GDM1 (cell line): ENCODE data around the gene ANTXR1.
A peak's percentile ranks its signal among the peaks of the same experiment; 100 is the strongest.

Experiments used
- DNase-seq: peaks from one replicate; lab custom pipeline; 2025; lab: John Stamatoyannopoulos, UW

The ANTXR1 gene

GRCh38 chr2:69097891-69098655, 85.1 kb downstream of the ANTXR1 start:
- no peak for DNase-seq

DNA sequence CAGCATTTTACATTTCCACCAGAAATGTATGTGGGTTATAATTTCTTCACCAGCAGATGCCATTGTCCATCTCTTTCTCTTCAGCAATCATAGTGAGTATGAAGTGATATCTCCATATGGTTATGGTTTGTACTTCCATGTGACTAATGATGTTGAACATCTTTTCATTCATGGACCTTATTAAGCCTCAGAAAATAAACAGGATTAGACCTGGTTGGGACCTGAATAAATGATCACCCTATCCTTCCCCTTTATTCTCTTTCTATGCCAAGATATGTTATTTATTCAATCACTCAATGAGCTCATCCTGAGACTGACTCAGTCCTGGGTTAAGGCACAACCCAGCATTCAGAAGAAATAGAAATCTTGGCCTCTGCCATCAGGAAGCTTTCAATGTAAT, 86.6 kb downstream of the ANTXR1 start:
- no peak for DNase-seq

DNA sequence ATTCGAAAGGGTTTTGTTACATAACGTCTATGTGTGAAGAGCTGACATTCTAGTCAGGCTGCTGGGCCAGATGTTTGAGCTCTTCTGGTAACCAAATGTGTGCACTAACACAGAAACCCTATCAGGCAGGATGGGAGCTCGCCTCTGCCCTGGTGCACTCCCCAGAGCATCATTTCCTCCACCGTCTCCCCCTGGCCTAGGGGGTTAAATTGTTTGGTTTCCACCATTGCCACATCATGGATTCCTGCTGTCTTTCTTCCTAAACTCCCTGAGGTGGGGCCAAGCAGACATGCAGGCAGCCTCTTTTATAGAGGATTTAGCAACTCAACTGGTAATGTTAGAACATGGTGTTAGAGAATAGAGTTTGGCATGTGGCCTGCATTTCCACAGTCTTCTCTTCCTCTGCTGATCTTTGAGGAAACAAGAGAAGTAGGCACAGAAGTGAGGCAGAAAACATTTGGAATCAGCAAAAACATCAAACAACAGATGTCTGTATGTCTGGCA, 87.3 kb downstream of the ANTXR1 start:
- DNase-seq = no peak

DNA sequence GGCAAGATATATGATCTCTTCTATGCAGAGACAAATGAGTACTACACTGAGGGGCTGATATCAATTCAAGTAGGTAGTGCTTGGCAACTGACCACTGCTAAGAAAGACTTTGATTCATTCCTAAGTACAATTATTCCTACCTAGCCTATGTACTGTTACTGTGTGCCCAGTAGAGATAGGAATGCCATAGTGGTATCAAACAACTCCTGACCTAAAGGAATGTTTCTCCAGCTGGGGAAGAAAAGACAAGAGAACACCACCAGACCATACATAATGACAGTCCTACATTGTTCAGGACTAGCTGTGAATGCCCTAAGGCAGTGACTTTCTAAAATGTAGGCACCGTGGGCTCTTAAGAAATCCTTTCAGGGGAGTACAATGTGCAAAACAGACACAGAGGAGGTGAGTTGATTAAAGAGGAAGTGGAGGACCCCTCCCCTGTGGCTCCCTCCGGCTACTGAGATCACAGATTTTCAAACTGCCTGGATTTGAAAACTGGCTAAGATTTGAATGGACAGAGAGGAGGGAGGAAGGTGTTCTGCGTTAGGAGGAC, 89.1 kb downstream of the ANTXR1 start:
- no peak for DNase-seq

DNA sequence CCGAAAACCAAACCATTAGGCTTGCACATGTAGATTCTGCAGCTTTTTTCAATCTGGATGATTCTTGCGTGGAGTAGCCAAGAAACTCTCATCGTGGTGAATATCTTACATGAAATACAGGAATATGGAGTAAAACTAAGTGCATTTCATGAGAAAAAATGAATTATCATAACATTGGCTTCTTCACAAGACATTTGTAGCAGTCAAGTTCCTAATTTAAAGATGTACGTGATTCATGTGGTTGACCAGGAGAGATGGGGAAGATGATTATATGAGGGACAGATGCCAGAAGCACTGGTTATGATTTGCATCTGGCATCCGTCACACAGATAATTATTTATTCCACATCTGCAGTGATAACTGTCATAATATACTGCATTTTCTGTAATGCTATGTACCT, 90.4 kb downstream of the ANTXR1 start:
- DNase-seq = no peak

- DNase-seq = no peak
Measured at GRCh38 chr2:69104261-69104660, 91.3 kb downstream of the ANTXR1 start.

- no peak for DNase-seq
Measured at GRCh38 chr2:69109255-69109654, 96.3 kb downstream of the ANTXR1 start.

- no peak for DNase-seq
Measured at GRCh38 chr2:69111076-69111475, 98.1 kb downstream of the ANTXR1 start.

DNA sequence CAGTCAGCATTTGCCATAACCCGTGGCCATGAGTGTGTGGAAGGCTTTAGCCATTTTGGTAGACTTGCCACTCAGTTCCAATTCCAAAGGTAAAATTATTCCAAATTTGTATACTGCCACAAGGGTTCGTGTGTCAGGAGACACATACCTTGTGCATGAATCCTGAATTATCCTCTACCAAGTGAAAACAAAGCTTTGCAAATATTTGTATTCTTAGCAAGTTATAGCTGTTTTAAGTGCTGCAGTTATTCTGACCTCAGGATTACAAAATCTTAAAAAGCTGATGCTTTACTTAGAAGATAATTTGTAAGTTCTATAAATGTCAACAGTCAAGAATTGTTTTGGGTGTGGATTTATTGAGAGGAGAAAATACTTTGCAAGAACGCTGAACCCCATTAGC, 100.6 kb downstream of the ANTXR1 start:
- DNase-seq = no peak

DNA sequence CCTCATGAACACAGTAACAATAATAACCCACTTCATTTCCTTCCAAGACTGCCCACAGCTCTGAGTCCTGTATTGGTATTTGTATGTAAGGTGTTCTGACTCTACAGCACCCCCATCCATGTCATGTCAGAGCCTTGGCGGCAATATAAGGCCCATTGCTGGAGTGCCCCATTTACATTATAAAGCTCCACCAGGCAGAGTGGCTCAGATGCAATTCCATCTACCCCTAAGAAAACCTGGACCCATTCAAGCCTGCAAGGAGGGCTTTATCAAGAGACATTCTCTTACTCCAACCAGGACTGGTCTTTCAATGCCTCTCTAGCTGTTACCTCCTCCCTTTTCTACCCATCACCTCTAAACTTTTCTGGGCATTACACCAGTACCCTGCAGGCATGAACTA, 101.6 kb downstream of the ANTXR1 start:
- DNase-seq = no peak

DNA sequence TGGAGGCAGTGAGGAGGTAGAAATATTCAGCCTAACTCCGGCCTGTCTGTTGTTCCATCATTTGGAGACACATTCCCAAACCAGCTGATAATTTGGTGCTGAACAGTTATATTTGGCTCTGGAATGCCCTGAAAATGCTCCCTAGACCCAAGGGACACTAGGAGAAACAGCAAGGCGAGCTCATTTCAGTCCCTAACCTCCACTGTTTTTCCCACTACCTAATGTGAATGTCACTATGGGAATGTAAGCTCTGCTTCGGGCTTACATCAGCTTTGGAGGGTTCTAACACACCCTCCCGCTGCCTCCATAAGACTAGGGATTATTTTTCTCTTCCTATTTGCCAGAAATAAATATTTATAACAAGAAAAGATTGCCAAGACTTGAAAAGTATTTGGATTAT, 103.5 kb downstream of the ANTXR1 start:
- DNase-seq = no peak

DNA sequence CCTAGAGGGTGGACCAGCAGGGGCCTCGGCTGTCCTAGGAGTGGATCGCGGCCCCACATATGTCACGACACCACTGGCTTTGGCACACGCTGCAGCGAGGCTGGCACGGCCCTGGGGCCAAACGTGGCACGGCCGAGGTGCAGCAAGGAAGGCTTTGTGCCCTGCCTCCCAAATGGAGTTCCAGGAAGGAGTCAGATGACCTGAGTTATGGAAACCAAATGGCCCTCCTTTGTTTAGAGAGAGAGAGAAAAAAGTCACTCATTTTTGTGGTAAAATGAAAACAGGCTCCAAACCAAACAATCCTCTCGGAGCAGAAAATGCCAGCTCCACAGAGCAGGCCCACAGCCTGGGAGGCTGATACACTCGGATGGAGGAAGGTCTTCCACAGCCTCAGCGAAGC, 105.6 kb downstream of the ANTXR1 start:
- no peak for DNase-seq

GRCh38 chr2:69119104-69119894, 106.3 kb downstream of the ANTXR1 start:
- peak; percentile 11 for DNase-seq

DNA sequence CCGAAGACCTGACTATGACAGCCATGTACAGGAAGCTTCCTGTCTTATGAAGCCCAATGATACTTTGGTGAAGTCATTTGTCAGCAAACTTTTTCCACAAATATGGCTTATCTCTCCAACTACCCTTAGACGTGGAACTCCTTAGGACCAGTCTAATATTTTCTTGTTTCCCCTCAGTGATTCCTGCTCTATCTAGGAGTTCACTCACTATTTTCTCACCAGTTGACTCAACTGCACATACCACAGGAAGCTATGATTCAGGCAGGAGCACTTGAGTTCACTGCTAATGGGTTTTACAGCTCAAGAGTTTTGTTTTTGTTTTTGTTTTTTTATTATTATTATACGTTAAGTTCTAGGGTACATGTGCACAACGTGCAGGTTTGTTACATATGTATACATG, 109.3 kb downstream of the ANTXR1 start:
- DNase-seq = no peak

- no peak for DNase-seq
Measured at GRCh38 chr2:69123182-69123581, 110.2 kb downstream of the ANTXR1 start.

DNA sequence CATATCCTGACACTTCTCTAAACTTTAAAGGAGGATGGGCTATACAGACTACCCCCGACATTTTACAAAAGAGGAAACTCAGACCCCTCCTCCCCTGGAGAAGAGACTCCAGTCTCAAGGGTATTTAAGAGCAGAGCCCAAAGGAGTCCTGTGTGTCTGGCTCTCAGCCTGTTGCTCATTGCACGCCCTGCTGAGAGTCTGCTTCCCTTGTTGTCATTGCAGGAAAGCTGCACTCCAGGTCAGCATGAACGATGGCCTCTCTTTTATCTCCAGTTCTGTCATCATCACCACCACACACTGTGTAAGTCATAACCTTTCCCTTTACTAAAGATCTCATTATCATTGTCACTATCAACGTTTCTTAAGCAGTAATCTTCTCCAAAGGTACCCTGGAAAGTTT, 111.4 kb downstream of the ANTXR1 start:
- DNase-seq = no peak

DNA sequence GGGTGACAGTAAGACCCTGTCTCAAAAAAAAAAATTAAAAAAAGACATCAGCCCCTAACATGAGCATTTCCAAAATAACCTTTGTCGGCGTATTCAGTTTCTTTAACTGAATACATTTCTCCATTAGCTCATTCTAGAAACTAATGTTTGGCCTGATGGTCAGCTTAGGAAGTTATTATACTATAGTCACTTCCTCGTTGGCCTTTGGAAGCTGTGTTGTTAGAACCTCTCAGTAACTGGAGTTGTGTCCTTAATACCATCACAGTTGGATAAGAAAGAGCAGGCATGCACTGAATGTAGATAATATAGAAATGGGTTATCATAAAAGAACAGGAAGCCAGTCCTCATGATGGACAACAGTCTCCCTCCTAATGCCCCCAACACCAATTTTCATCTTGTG, 112.8 kb downstream of the ANTXR1 start:
- DNase-seq = no peak

DNA sequence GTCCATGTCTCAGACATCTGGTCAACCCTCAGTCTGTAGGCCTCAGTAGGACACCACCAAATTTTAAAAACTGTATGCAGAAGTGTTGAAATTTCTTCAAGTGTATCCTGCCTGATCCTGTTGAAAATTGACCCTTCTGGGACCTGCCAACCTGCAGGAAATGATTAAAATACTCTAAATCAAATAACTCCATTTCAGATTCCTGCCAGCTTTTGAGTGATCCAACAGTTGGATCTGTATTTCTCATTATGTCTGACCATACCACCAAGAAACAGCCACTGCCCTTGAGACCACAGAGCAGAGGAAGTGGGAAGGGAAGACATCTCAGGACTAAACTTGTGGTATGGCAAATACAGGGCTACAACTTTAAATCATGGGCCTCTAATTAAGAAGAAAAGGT, 113.4 kb downstream of the ANTXR1 start:
- DNase-seq = no peak

GRCh38 chr2:69131452-69131851, 118.5 kb downstream of the ANTXR1 start:
- no peak for DNase-seq

- DNase-seq = no peak
Measured at GRCh38 chr2:69131983-69132675, 119.2 kb downstream of the ANTXR1 start.

DNA sequence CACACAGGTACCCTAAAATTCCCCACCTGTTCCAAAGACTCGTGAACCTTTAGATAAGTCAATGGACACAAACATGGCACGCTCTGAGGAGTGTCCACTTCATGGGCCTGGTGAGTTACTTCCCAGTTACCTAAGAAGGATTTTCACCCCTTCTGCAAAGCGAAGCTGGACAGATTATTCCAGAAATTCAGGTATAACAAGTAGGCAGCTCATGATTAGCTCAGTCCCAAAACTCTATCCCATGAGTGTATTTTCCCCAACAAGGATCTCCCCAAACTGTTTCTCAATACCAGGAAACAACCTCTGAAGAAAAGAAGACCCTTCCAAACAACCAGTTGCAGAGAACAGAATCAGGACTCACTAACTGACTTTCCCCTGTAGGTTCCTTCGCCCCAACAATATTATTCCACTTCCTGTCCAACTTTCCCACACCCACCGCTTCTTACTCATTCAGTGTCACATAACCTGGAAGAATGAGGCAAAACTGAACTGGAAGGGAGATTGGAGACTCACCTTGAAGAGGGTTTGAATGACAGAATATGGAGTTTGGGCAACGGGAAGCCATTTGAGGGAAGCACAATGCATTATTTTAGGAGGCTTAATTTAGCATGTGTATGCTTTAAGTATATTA, 120.1 kb downstream of the ANTXR1 start:
- DNase-seq = no peak

DNA sequence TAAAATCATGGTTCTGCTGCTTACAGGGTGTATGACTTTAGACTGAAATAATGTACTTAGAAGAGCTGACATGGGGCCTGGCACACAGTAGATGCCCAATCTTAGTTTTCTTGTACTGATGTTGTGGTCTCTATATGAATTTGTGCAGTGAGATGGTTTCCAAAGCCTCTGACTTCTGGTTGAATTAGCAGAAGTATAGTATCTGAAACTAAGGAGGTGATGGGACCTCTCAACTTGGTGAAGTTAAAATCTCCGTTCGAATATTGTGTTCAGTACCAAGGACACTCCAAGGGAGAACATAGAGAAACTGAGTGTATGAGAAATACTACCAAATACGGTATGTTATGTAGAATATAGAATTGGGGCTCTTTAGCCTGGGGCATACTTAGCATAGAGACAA, 120.9 kb downstream of the ANTXR1 start:
- no peak for DNase-seq
